ENCODE measurements around the gene BTK.
"Not testable (repeated sequence)": the region's sequence is repeated elsewhere in the genome, so short reads cannot be mapped to it uniquely, and the experiment has no call there.

GRCh38 chrX:101326600-101326999 lies 59.4 kb downstream of the BTK start:
- not testable (repeated sequence) for TF ChIP-seq ESRRA (IDR thresholded peaks at IDR 0.05; ENCODE audit: borderline replicate concordance, low read depth); SMAD1 (IDR thresholded peaks at IDR 0.05; ENCODE audit: low read depth, low read length, partially characterized antibody)
